Suprapubic skin (tissue), 4 donors: ENCODE data around the gene NRP2.

Source experiments
- CTCF ChIP-seq, 2 donors: fragments of 200-600 bp in 1 of 2; fragments of 450-650 bp in 1 of 2; sonication (generic) in 1 of 2; IDR thresholded peaks; one replicate each; pipeline ENCODE4 v1.5.1; 2016 to 2019; ENCODE audit warnings: antibody characterized with exemption in 2 of 2, mild to moderate bottlenecking in 1 of 2, moderate library complexity in 1 of 2
- EP300 ChIP-seq: sonication (generic); formaldehyde crosslinking; IDR thresholded peaks from one replicate; pipeline ENCODE4 v1.6.1; 2017; ENCODE audit warnings: antibody characterized with exemption
- POLR2A ChIP-seq, 2 donors: fragments of 450-650 bp; IDR thresholded peaks; one replicate each; pipeline ENCODE4 v1.6.1; 2017; ENCODE audit warnings: antibody characterized with exemption in 2 of 2, mild to moderate bottlenecking in 2 of 2, moderate library complexity in 2 of 2
- POLR2AphosphoS5 ChIP-seq, 3 donors: sonication (generic); formaldehyde crosslinking; IDR thresholded peaks; one replicate each; pipeline ENCODE4 v1.6.1; 2017; ENCODE audit warnings: antibody characterized with exemption in 3 of 3

- TF ChIP-seq CTCF (IDR thresholded peaks at IDR 0.05), result no peak
- TF ChIP-seq POLR2A (IDR thresholded peaks at IDR 0.05), result no peak
- TF ChIP-seq EP300, result no peak
- no peak for TF ChIP-seq POLR2AphosphoS5 (IDR thresholded peaks at IDR 0.05)
Measured at GRCh38 chr2:205692104-205692503, 9.8 kb downstream of the NRP2 start.
